Uterus (tissue), 4 donors: ENCODE data around the gene LRRC28. TPM values are rescaled to one million over a fixed set of nuclear protein-coding genes. Genes with fewer than 3 reads are reported as not detected.
"Not testable (repeated sequence)": the region's sequence is repeated elsewhere in the genome, so short reads cannot be mapped to it uniquely, and the experiment has no call there.

Experiments used
- DNase-seq, 2 donors: peaks; one replicate each; pipeline ENCODE4 v3.0.0-alpha.2; 2019 to 2020
- H3K27ac ChIP-seq, 2 donors: fragments of 200-600 bp; sonication (generic); 1 replicate in 1 of 2; 2 replicates in 1 of 2; pipeline ENCODE4 v1.5.1; 2016 to 2018
- H3K27me3 ChIP-seq, 2 donors: fragments of 200-600 bp; sonication (generic); one replicate each; pipeline ENCODE4 v1.5.1; 2018 to 2019; ENCODE audit warnings: control low read depth in 1 of 2
- H3K36me3 ChIP-seq, 2 donors: fragments of 200-600 bp; sonication (generic); one replicate each; pipeline ENCODE4 v1.5.1; 2019; ENCODE audit warnings: control low read depth in 1 of 2
- H3K4me1 ChIP-seq, 2 donors: fragments of 200-600 bp; sonication (generic); one replicate each; pipeline ENCODE4 v1.5.1; 2018 to 2019; ENCODE audit warnings: control low read depth in 1 of 2
- H3K4me3 ChIP-seq, 2 donors: fragments of 200-600 bp; sonication (generic); 1 replicate in 1 of 2; 2 replicates in 1 of 2; pipeline ENCODE4 v1.5.1; 2018 to 2019; ENCODE audit warnings: mild to moderate bottlenecking in 1 of 2
- H3K9me3 ChIP-seq, 2 donors: fragments of 200-600 bp; sonication (generic); one replicate each; pipeline ENCODE4 v1.5.1; 2019; ENCODE audit warnings: control low read depth in 1 of 2
- POLR2A ChIP-seq, 2 donors: fragments of 450-650 bp; IDR thresholded peaks; one replicate each; pipeline ENCODE4 v1.6.1; 2016; ENCODE audit warnings: antibody characterized with exemption in 2 of 2, mild to moderate bottlenecking in 1 of 2, moderate library complexity in 1 of 2
- intact Hi-C: fragments of 100-400 bp; cut with DNase I; formaldehyde crosslinking; loops from one replicate; pipeline ENCODE4 v1.15.1; 2023; ENCODE audit warnings: low total_unique reads
- total RNA-seq, 4 donors: library from RNA; depleted of rRNA in 3 of 4; stranded (reverse); fragments of >200 nt in 3 of 4; gene quantifications; one replicate each; pipeline versions ENCODE4 v1.1.0 to v1.2.4, GENCODE V29; 2014 to 2023
- TF ChIP-seq, protein P1 (sequence below), 4 experiments: fragments of 200-600 bp in 2 of 4; fragments of 450-650 bp in 2 of 4; sonication (generic) in 2 of 4; IDR thresholded peaks; one replicate each; pipeline ENCODE4 v1.5.1; 2016 to 2019; ENCODE audit warnings: antibody characterized with exemption in 4 of 4, mild to moderate bottlenecking in 2 of 4, moderate library complexity in 1 of 4
- donor health status: DM: yes; HTN: yes; CAD: no.

LRRC28 gene
- total RNA-seq, 4 donors from 2014 or later: 28.8 to 50.3 (median 35.5) TPM

DNA sequence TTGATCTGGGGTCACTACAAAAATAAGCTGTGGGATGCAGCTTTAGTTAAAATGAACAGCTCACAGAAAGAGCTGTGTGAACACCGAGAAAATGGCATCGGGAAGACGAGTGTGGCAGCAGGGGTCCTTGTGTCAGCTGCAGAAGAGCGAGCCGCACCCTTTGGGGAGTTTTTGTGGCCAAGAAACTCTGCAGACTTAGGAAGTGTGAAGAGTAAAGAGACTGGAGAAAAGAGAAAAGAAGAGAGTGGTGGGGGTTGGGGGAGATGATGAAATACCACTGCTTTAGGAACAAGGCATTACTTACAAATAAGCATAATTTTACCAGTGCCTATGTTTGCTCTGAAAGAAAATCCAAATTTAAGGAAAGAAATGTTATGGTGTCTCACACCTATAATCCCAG, 147.8 kb downstream of the LRRC28 start:
- Histone ChIP-seq H3K4me3 (no peak overlapping the region), H3K4me1 (no peaks in the 10 kb centered on the region), H3K27ac (no peak overlapping the region), H3K27me3 (no peaks in the 10 kb centered on the region), H3K36me3 (no peaks in the 10 kb centered on the region), H3K9me3 (no peaks in the 10 kb centered on the region)
- no peak for DNase-seq
- TF ChIP-seq, protein P1, sequence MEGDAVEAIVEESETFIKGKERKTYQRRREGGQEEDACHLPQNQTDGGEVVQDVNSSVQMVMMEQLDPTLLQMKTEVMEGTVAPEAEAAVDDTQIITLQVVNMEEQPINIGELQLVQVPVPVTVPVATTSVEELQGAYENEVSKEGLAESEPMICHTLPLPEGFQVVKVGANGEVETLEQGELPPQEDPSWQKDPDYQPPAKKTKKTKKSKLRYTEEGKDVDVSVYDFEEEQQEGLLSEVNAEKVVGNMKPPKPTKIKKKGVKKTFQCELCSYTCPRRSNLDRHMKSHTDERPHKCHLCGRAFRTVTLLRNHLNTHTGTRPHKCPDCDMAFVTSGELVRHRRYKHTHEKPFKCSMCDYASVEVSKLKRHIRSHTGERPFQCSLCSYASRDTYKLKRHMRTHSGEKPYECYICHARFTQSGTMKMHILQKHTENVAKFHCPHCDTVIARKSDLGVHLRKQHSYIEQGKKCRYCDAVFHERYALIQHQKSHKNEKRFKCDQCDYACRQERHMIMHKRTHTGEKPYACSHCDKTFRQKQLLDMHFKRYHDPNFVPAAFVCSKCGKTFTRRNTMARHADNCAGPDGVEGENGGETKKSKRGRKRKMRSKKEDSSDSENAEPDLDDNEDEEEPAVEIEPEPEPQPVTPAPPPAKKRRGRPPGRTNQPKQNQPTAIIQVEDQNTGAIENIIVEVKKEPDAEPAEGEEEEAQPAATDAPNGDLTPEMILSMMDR (IDR thresholded peaks at IDR 0.05): no peak
- no peak for TF ChIP-seq POLR2A (IDR thresholded peaks at IDR 0.05)
- intact Hi-C loops: no loop called here

DNA sequence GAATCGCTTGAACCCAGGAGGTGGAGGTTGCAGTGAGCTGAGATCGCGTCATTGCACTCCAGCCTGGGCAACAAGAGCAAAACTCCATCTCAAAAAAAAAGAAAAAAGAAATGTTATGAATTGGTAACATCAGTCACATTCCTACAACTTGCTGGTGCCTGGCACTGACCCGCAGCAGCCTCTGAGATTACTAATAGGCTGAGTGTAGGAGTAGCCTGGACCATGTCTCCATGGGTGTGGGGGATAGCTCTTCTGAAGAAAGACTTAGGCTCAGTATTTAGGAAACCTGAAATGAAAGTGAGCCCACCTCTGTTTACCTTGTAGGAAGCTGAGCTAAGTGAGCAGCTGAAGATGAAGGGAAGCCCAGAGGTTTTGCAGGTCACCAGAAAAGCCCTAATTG, 148.3 kb downstream of the LRRC28 start:
- Histone ChIP-seq H3K4me1 (no peaks in the 10 kb centered on the region), H3K36me3 (no peaks in the 10 kb centered on the region), H3K9me3 (no peaks in the 10 kb centered on the region), H3K27me3 (no peaks in the 10 kb centered on the region), H3K27ac (no peak overlapping the region), H3K4me3 (no peak overlapping the region)
- no peak for TF ChIP-seq POLR2A (IDR thresholded peaks at IDR 0.05)
- TF ChIP-seq, protein P1 (IDR thresholded peaks at IDR 0.05): no peak
- no peak for DNase-seq
- intact Hi-C loops: no loop called here

DNA sequence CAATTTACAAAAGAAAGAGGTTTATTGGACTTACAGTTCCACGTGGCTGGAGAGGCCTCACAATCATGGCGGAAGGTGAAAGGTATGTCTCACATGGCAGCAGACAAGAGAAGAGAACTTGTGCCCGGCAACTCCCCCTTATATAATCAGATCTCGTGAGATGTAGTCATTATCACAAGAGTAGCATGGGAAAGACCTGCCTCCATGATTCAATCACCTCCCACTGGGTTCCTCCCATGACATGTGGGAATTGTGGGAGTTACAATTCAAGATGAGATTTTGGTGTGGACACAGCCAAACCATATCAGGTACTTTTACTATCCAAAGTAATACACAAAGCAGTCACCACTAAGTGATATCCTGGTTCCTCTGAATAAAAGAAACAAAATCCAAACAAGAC, 149.9 kb downstream of the LRRC28 start:
- H3K27ac ChIP-seq: peak overlapping the region; percentile 33 to 77
- H3K27me3 ChIP-seq, H3K4me3 ChIP-seq, intact Hi-C loops, H3K4me1 ChIP-seq, DNase-seq, H3K36me3 ChIP-seq, H3K9me3 ChIP-seq: not testable (repeated sequence)

DNA sequence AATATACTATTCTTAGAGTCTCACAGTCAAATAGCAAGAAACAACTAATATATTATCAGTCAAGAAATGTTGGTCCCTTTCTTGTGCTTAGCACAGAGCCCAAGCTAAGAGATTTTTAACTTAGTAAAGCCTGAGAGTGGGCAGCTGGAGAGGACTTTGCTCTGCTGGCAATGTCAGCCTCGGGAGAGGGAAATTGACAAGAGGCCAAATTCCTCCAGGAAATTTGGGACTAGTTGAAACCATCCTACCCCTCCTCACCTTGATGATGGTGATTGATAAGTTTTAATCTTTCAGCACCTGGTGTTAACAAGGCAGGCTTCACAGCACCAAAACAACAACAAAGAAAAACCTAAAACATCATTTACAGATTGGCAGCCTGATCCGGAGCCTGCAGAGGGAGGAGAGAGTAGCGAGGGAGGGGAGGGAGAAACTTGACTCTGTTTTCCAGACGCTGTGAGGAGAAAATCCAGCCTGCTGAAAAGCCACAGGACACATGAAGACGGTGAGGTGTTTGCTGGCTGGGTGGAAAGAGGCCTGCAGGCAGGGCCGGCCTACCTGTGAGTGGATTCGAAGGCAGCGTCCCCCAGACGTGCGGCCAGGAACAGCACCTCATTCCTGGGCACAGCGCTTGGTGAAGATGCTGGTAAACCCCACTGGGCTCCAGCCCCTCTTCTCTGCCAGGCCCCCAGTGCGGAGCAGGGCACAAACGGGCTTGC, 150.9 kb downstream of the LRRC28 start:
- Histone ChIP-seq H3K4me3 (no peak overlapping the region), H3K27ac (peak overlapping the region; percentile 33 to 77), H3K9me3 (no peaks in the 10 kb centered on the region), H3K4me1 (no peaks in the 10 kb centered on the region), H3K27me3 (no peaks in the 10 kb centered on the region), H3K36me3 (no peaks in the 10 kb centered on the region)
- intact Hi-C loops: no loop called here
- DNase-seq: no peak
- TF ChIP-seq POLR2A (IDR thresholded peaks at IDR 0.05): no peak
- TF ChIP-seq, protein P1 (IDR thresholded peaks at IDR 0.05): no peak

DNA sequence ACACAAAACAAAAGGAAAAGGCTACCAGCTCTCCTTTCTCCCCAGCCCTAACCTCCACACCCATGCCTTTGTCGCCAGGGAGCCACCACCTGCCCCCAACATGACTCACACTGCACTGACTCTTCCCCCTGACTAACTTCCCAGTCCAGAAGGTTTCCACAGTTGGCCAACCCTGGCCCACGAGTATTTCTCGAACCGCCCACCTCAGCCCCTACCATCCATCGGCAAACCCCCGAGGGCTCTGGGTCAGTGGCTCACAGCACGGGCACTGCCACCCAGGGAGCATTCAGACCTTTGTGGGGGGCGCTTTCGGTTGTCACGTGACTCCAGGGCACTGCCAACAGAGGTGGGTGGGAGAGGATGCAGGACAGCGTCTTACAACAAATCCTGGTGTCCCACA, 152.3 kb downstream of the LRRC28 start:
- peaks cover 0 to 6% of the 10 kb centered on the region in 2 donors for H3K4me1 ChIP-seq
- TF ChIP-seq POLR2A (IDR thresholded peaks at IDR 0.05): no peak
- TF ChIP-seq, protein P1 (IDR thresholded peaks at IDR 0.05): no peak

More for the DNA sequence above, 152.3 kb downstream of the LRRC28 start:
- DNase-seq: no peak
- H3K36me3 ChIP-seq: no peaks in the 10 kb centered on the region
- no peak overlapping the region for H3K4me3 ChIP-seq
- intact Hi-C loops: no loop called here
- no peak overlapping the region for H3K27ac ChIP-seq
- H3K9me3 ChIP-seq: no peaks in the 10 kb centered on the region
- no peaks in the 10 kb centered on the region for H3K27me3 ChIP-seq
